ENCODE measurements around the gene GMCL1.
A peak's percentile ranks its signal among the peaks of the same experiment; 100 is the strongest.
"Not testable (repeated sequence)": the region's sequence is repeated elsewhere in the genome, so short reads cannot be mapped to it uniquely, and the experiment has no call there.

Gene GMCL1

GRCh38 chr2:69829256-69830044 lies at the start of gene GMCL1:
Gene GMCL1 (plus strand): TSS chr2:69829660. CDS start chr2:69829893, 233 bp downstream.
- DNase-seq: peak; percentile 92

DNA sequence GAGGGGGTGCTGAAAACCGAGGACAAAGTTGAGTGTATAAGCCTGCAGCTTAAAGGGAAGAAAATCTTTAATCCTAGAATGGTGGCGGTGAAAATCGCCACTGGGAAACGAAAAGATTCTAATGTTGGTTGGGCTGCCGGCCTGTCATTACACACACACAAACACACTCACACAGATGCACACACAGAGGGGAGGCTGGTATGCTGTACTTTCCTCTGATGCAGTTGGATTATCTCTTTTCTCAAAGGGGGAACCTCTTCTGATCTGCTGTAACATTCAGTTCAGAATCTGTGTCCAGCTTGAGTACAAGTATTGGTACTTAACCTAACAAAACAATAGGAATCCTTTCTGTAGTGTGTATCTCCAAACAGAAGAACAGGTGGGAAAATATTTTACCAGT lies 48.5 kb upstream of the GMCL1 start:
- DNase-seq: peak; percentile 42

DNA sequence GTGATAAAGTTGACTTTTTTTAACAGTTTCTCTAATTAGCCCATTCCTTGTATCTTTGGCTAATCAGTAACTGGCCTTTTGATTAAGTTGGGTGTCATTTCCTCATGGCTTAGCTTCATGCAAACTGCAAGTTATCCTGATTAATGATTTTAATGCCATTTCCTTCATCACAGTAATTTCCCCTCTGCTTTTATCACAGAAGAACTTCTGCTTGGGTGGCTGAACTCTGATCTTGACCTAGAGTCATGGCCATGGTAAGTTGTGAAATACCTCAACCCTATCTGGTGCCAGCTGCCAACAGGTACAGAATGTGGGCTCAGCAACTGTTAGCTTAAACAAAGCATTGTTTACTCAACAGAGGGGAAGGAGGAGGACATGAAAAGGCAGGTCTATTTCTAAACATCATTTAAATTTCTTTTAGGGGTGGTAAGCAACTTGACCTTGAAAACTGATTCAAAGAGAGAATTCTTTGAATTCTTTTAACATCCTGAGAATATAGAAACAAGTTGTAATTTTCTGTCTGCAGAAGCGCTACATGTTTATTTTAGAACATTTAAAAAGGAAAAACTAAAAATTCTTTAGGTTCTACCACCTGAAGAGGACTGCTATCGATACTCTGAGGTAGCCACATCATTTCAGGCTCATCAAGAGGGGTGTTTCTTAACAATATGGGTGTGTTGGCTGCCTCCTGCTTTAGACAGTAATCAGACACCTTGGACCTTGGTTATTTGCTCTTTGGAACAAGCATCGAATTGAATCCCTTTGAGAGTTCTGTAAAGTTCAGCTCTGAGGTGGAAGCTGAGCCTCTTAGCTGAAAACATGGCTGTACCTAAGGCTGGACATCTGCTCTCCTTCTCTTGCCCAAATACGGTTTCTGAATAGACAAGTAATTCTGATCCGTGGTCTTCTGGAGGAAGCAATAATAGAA lies 47.9 kb upstream of the GMCL1 start:
- DNase-seq: peak; percentile 85

DNA sequence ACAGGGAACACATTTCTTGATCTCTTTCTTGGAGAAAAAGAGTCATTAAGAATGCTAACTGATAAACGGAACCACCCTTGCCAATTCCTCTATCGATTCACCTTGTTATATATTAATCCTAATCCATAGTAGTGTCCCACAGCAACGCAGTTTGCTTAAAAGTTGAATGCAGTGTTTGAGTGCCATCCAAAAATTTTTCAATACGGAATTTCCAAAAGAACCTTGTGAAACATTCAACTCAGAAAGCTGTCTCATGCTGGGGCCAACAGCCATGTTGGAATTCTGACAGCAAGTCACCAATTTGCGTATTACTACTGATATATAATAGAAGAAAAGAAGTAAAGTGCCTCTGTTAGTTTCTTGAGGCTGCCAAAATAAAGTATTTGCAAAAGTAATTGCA lies 45.2 kb upstream of the GMCL1 start:
- DNase-seq: no peak

- no peak for DNase-seq
Observed at GRCh38 chr2:69785358-69785757, 44.1 kb upstream of the GMCL1 start.

GRCh38 chr2:69786052-69786560 lies 43.4 kb upstream of the GMCL1 start:
- no peak for DNase-seq

- DNase-seq: no peak
Observed at GRCh38 chr2:69789175-69789721, 40.2 kb upstream of the GMCL1 start.

GRCh38 chr2:69789772-69790600 lies 39.5 kb upstream of the GMCL1 start:
- DNase-seq: no peak

GRCh38 chr2:69790601-69790959 lies 38.9 kb upstream of the GMCL1 start:
- no peak for DNase-seq

DNA sequence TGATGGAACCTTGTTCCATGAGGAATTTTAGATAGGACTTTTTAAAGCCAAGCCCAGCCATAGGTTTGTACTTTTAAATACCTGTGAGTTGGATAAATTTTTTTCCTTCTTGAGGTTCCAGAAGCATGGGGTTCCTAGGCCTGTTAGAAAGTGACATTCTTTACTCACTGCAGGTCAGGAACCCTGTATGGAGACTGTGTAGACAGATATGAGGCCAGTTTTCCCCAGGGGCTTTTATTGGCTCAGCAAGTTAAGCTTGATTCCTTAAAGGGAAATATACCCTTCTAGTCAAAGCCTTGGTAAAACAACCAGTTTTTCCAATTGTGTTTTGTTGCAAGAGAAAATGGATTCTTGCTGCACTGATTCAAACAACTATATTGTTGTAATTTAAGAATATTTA lies 38.4 kb upstream of the GMCL1 start:
- no peak for DNase-seq

DNA sequence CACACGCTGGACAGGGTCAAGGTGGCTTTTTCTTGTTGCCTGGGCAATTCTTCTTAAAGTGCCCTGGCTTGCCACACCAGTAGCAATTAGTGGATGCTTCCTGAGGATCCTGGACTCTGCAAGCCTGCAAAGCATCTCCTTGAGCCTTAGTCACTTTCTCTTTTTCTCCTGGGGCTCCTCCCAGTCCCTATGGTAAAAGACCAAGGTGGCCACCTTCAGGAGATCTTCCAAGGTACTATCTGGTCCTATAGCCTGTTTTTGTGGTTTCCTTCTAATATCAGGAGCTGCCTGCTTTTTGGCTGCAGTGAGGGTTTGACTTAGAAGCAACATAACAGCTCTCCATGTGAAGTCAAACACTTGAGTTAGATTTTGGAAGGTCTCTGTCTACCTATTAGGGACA lies 33.3 kb upstream of the GMCL1 start:
- no peak for DNase-seq

GRCh38 chr2:69797235-69797634 lies 32.2 kb upstream of the GMCL1 start:
- DNase-seq: no peak

GRCh38 chr2:69797836-69798289 lies 31.6 kb upstream of the GMCL1 start:
- DNase-seq: no peak

- DNase-seq: no peak
Observed at GRCh38 chr2:69798290-69798908, 31.1 kb upstream of the GMCL1 start.

GRCh38 chr2:69798909-69799526 lies 30.4 kb upstream of the GMCL1 start:
- DNase-seq: no peak

DNA sequence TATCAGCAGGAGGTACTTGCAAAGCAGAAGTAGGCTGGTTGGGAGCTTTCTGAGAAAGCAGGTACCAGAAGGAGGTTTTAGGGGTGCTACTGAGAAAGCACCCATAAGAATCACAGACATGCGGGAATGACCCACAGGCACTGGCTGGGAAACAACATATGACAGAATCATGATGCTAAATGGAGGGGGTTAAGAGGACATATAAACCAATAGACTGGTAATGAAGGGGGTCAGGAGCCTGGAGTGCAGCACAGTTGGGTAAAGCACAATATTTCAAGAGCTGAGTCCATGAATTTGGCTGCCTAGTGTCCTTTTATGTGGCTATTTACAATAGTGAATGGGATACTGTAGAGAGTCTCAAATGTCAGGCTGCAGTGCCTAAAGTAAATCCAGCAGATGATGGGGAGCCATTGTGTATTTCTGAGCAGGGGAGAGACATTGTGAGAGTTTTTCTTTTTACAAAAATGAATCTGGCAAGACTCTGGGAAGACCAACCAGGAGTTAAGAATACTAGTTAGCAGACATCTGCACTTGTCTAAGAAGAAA lies 27.6 kb upstream of the GMCL1 start:
- DNase-seq: no peak

DNA sequence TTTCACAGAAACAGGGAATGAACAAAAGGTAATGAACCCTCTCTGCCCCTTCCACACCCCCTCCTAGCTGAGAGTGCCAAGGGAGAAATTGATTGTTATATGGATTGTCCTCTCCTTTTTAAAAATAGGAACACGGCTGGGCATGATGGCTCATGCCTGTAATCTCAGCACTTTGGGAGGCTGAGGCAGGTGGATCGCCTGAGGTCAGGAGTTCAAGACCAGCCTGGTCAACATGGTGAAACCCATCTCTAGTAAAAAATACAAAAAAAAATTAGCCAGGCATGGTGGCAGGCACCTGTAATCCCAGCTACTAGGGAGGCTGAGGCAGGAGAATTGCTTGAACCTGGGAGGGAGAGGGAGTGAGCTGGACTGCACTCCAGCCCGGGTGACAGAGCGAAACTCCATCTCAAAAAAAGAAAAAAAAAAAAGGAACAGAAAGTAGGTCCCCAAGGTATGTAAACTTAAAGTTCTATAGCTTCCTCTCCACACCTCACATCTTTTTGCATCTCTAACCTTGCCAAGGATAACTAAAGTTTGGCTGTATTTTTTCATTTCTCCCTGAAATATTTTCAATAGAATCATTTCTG lies 26.6 kb upstream of the GMCL1 start:
- DNase-seq: not testable (repeated sequence)

DNA sequence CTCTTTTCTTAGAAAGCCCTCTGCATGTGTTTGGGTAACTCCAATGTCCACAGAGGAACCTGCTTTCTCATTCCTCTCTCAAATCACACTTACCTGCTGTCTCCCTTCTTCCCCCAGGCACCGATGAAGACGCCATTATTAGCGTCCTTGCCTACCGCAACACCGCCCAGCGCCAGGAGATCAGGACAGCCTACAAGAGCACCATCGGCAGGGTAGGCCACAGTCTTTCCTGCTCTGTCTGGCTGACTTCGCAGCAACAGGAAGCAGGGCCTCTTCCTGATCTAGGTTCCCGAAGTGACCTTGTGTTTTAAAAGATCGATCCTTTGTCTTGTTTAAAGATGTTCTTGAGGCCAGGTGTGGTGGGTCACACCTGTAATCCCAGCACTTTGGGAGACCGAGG lies 25.0 kb upstream of the GMCL1 start:
- DNase-seq: no peak

DNA sequence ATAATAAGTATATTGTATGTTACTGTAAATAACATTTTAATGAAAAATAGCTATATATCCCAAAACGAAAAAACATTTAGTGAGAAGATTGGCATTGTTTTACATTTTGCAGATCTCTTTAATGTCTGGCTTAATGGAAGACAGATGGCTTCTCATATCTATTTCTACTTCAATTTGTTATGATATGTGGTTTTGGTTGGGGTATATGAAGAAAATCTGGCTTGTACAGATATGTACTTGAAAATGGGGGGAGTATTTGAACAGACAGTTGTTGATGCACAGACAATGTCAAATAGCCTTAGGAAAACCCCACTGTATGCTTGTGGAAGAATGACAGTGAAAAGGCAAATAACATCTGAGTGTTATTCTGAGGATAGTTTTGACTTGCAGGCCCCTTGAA lies 23.6 kb upstream of the GMCL1 start:
- DNase-seq: no peak

- DNase-seq: no peak
Observed at GRCh38 chr2:69807821-69808540, 21.5 kb upstream of the GMCL1 start.

Measured in NCI-H510A treated with DMSO at 0.1 percent for 48 hours (cell line).